ENCODE measurements around the gene FKBP5.

The FKBP5 gene

DNA sequence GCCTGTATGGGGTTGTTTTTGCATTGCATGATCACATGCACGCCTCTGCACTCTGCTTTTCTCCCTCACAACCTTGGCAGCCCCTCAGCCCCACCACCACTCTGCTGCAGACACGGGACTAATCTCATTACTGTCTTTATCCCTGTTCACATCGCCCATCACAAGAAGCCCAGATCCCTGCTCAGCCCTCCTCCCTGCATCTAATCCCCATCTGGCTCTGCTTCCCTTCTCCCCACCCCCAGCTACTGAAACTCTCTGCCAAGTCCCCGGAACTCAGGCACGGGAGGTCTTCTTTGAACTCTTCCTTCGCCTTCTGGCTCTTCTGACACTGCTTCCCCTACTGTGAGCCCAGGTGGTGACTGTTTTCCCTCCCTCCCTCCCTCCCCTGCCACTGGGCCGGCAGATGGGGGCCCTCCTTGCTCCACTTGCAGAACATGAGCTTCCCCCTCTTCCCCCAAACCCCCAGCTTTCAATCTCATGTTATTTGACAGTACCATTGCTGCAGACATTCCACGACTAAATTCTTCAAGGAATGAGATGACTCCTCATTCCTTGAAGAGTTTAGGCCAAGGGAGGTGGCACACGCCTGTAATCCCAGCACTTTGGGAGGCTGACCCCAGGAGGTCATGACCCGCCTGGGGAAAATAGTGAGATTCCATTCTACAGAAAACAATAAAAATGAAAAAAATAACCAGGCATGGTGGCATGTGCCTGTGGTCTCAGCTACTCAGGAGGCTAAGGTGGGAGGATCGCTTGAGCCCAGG, 154.1 kb downstream of the FKBP5 start:
- no peak for DNase-seq

DNA sequence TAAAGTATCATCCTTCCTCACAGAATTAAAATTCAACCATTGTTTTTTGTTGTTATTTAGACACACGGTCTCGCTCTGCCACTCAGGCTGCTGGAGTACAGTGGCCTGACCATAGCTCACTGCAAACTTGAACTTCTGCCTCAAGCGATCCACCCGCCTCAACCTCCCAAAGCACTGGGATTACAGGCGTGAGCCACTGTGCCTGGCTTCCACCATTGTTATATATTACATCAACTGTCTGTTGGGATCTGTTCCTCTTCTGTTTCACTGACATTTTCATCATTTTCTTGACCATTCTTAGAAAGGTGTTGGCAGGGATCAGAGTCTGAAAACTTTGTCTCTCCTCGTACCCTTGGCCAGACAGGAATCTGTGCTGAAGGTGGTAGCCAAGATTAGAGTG, 154.7 kb downstream of the FKBP5 start:
- DNase-seq, result no peak

DNA sequence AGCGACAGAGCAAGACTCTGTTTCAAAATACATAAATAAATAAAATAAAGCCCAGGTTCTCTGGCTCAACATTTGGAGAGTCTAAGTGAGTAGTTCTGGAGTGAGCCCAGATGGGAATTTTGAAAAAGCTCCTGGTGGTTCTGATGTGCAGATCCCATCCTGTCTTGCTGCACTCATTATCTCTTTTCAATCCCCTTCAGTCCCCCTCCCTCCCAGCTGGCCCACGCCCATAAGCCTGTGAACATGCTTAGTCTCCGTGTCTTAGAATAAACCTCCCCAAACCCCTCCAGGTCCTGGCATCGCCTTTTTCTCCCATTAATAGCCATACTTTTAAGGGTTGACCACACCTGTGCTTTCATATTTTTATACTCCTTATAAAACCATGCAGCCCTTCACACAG, 156.6 kb downstream of the FKBP5 start:
- no peak for DNase-seq

DNA sequence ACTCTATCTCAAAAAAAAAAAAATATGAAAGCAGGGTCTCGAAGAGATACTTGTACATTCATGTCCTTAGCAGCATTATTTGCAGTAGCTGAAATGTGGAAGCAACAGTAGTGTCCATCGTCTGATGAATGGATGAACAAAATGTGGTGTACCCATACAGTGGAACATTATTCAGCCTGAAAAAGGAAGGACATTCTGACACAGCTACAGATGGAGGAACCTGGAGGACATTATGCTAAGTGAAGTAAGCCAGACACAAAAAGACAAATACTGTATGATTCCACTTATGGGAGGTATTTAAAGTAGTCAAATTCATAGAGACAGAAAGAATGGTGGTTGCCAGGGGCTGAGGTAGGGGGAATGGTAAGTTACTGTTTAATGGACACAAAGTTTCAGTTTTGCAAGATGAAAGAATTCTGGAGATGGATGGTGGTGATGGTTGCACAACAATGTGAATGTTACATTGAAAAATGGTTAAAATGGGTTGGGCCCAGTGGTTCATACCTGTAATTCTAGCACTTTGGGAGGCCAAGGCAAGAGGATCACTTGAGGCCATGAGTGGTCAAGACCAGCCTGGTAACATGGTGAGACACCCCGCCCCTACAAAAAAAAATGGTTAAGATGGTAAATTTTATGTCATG, 164.2 kb downstream of the FKBP5 start:
- no peak for DNase-seq

Measured in stimulated activated CD4-positive, alpha-beta T cell treated with anti-CD3 and anti-CD28 coated beads, Interleukin-2, amount 100 ng/mL, for 24 hours (primary cell).